HG03469 (cell line): ENCODE data around the gene OXLD1.
A peak's percentile ranks its signal among the peaks of the same experiment; 100 is the strongest.
"Not testable (repeated sequence)": the region's sequence is repeated elsewhere in the genome, so short reads cannot be mapped to it uniquely, and the experiment has no call there.

ENCODE experiments used
- ATAC-seq: cut with Tn5 transposase; IDR thresholded peaks from one replicate; pipeline ENCODE4 v1.9.1; 2021; ENCODE audit warnings: mild to moderate bottlenecking, moderate library complexity, moderate number of reproducible peaks; ENCODE audit not compliant: unreplicated experiment

The OXLD1 gene

GRCh38 chr17:81683584-81684441 is 17.4 kb upstream of the OXLD1 start, which contains the start of the genes ARL16 and HGS:
ARL16 (minus strand) TSS chr17:81683797; CDS start chr17:81683753, 44 bp downstream.
HGS (plus strand) TSS chr17:81684011; CDS start chr17:81684067, 56 bp downstream.
- ATAC-seq, result peak; percentile 78

GRCh38 chr17:81683208-81683583 is 16.8 kb upstream of the OXLD1 start:
- ATAC-seq, result peak; percentile 5

GRCh38 chr17:81682565-81683207 is 16.3 kb upstream of the OXLD1 start:
- ATAC-seq, result no peak

GRCh38 chr17:81681672-81682071 is 15.3 kb upstream of the OXLD1 start:
- no peak for ATAC-seq

GRCh38 chr17:81680150-81680549 is 13.7 kb upstream of the OXLD1 start:
- ATAC-seq, result no peak

- no peak for ATAC-seq
These were observed 10.5 kb upstream of the OXLD1 start for GRCh38 chr17:81676906-81677305.

GRCh38 chr17:81675515-81676221 is 9.3 kb upstream of the OXLD1 start:
- not testable (repeated sequence) for ATAC-seq

GRCh38 chr17:81673561-81674258 is 7.3 kb upstream of the OXLD1 start:
- no peak for ATAC-seq

GRCh38 chr17:81672954-81673353 is 6.5 kb upstream of the OXLD1 start:
- ATAC-seq, result no peak

- ATAC-seq, result no peak
These were observed 6.1 kb upstream of the OXLD1 start for GRCh38 chr17:81672504-81672903.

- ATAC-seq, result no peak
These were observed 1.3 kb upstream of the OXLD1 start for GRCh38 chr17:81667754-81668153.

- ATAC-seq, result no peak
These were observed 388 bp downstream of the OXLD1 start for GRCh38 chr17:81666092-81666341.

GRCh38 chr17:81665205-81666091 is 957 bp downstream of the OXLD1 start:
- ATAC-seq, result no peak

- ATAC-seq, result no peak
These were observed 2.3 kb downstream of the OXLD1 start for GRCh38 chr17:81664051-81664470.

GRCh38 chr17:81662002-81662401 is 4.4 kb downstream of the OXLD1 start:
- no peak for ATAC-seq

- ATAC-seq, result no peak
These were observed 6.0 kb downstream of the OXLD1 start for GRCh38 chr17:81660441-81660840.

- ATAC-seq, result no peak
These were observed 7.4 kb downstream of the OXLD1 start for GRCh38 chr17:81659038-81659437.

- no peak for ATAC-seq
These were observed 9.6 kb downstream of the OXLD1 start for GRCh38 chr17:81656835-81657234.

- ATAC-seq, result no peak
These were observed 10.2 kb downstream of the OXLD1 start, which contains the start of gene PDE6G for GRCh38 chr17:81656118-81656743. PDE6G (minus strand) TSS chr17:81656542; CDS start chr17:81653305, 3,237 bp downstream.
